Right atrium auricular region (tissue), 2 donors: Measurements from ENCODE around the gene OR52R1. TPM values are rescaled to one million over a fixed set of nuclear protein-coding genes. Genes with fewer than 3 reads are reported as not detected.

ENCODE experiments used
- DNase-seq: peaks from one replicate; pipeline ENCODE4 v3.0.0-alpha.2; 2019; ENCODE audit warnings: low spot score
- H3K27ac ChIP-seq, 2 donors: fragments of 200-600 bp; sonication (generic); 1 replicate in 1 of 2; 2 replicates in 1 of 2; pipeline ENCODE4 v1.5.1; 2016 to 2019
- H3K27me3 ChIP-seq, 2 donors: fragments of 200-600 bp; sonication (generic); one replicate each; pipeline versions ENCODE4 v1.5.1 to v1.6.0; 2017 to 2019
- H3K36me3 ChIP-seq: fragments of 200-600 bp; sonication (generic); one replicate; pipeline ENCODE4 v1.5.1; 2016
- H3K4me1 ChIP-seq, 2 donors: fragments of 200-600 bp; sonication (generic); one replicate each; pipeline versions ENCODE4 v1.5.1 to v1.6.0; 2017 to 2019
- H3K4me3 ChIP-seq, 2 donors: fragments of 200-600 bp; sonication (generic); 1 replicate in 1 of 2; 2 replicates in 1 of 2; pipeline ENCODE4 v1.5.1; 2017 to 2019; ENCODE audit warnings: mild to moderate bottlenecking in 1 of 2, moderate library complexity in 1 of 2
- H3K9me3 ChIP-seq, 2 donors: fragments of 200-600 bp; sonication (generic); one replicate each; pipeline ENCODE4 v1.5.1; 2019
- total RNA-seq, 2 donors: library from RNA; depleted of rRNA; stranded (reverse); fragments of >200 nt; gene quantifications; one replicate each; pipeline ENCODE4 v1.1.0, GENCODE V29; 2016
- TF ChIP-seq, protein P1 (sequence below), 2 donors: fragments of 200-600 bp; sonication (generic); IDR thresholded peaks; one replicate each; pipeline ENCODE4 v1.5.1; 2019; ENCODE audit warnings: antibody characterized with exemption in 2 of 2

Gene OR52R1
- total RNA-seq: not detected

DNA sequence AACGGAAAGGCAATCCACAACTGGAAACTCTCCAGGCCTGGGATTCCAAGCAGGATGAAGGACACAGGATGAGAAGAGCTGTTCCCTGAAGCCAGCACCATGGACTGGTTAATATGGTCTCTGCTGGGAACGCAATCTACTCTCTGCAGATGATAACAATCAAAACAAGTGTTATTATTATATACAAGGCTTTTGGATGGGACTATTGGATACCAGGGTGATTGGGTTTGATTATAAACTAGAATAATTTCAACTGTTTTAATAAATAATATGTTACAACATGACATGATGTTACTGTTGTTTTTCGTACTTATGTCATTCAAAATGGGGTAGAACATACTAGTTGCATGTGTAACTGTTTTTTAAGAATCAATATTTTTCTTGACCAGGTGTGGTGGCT lies at the start of gene OR52R1:
TSS of gene OR52R1 (minus strand) at position 101 of the 400 bp plus-strand sequence. CDS start at position 101, 0 bp downstream.
- TF ChIP-seq, protein P1, sequence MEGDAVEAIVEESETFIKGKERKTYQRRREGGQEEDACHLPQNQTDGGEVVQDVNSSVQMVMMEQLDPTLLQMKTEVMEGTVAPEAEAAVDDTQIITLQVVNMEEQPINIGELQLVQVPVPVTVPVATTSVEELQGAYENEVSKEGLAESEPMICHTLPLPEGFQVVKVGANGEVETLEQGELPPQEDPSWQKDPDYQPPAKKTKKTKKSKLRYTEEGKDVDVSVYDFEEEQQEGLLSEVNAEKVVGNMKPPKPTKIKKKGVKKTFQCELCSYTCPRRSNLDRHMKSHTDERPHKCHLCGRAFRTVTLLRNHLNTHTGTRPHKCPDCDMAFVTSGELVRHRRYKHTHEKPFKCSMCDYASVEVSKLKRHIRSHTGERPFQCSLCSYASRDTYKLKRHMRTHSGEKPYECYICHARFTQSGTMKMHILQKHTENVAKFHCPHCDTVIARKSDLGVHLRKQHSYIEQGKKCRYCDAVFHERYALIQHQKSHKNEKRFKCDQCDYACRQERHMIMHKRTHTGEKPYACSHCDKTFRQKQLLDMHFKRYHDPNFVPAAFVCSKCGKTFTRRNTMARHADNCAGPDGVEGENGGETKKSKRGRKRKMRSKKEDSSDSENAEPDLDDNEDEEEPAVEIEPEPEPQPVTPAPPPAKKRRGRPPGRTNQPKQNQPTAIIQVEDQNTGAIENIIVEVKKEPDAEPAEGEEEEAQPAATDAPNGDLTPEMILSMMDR (IDR thresholded peaks at IDR 0.05): no peak
- Histone ChIP-seq H3K4me3 (no peak within 1 kb of the TSS), H3K4me1 (peaks cover 0 to 2% of the 10 kb centered on the region in 2 donors), H3K36me3 (no peaks in the 10 kb centered on the region), H3K27me3 (no peaks in the 10 kb centered on the region), H3K27ac (no peak within 1 kb of the TSS), H3K9me3 (no peaks in the 10 kb centered on the region)
- DNase-seq: no peak

DNA sequence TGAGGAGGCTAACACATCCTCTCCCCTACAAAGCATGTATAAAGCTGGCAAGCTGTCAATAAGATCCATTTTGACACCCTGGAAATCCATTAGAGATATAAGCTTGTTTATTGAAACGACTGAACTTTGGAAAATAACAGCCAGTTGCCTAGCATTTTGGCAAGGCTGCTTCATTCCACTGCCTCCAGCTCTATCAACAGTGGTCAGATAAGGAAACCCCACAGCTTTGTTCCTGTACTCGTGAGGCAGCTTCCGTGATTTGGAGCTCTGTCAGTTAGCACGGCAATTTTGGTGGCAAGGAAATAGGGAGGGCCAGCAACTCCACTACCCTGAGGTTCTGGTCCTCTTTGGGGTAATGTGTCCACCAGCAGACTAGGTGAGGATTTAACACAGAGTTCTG lies 46.9 kb upstream of the OR52R1 start:
- TF ChIP-seq, protein P1 (IDR thresholded peaks at IDR 0.05): no peak
- H3K4me3 ChIP-seq: no peak overlapping the region
- H3K9me3 ChIP-seq: no peaks in the 10 kb centered on the region
- DNase-seq: no peak
- H3K4me1 ChIP-seq: no peaks in the 10 kb centered on the region
- H3K27me3 ChIP-seq: no peaks in the 10 kb centered on the region
- H3K27ac ChIP-seq: peak overlapping the region in 1 of 2 donors; percentile 19
- no peaks in the 10 kb centered on the region for H3K36me3 ChIP-seq

DNA sequence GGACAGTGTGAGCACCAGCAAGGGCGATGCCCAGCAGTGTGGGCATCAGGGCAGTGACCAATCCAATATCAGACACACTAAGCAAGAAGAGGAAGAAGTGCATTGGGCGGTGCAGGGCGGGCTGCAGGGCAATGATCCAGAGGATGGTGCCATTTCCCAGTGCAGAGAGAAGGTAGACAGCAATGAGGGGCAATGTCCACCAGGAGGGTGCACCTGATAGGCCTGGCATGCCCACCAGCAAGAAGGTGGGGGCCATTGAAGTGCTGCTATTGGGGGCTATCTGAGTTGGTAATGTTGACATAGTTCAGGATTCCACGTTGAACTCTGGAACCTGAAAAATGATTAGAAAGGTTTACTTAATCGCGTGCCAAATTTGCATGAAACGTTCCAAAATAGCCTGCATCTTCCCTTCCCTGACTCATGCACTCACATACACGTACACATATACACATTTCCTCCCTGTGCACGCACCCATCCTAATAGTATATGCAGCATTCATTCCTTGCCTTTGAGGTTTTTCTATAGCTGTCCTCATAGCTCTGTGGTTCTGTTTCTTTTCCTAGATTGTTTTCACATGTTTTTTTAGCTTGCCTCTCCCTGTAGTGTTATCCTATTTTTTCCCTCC lies 44.8 kb upstream of the OR52R1 start, which contains the start of gene OR51S1:
TSS of gene OR51S1 (minus strand) at position 301 of the 625 bp plus-strand sequence. CDS start at position 301, 0 bp downstream.
- H3K9me3 ChIP-seq: no peaks in the 10 kb centered on the region
- DNase-seq: no peak
- no peaks in the 10 kb centered on the region for H3K27me3 ChIP-seq
- no peaks in the 10 kb centered on the region for H3K36me3 ChIP-seq
- no peak within 1 kb of the TSS for H3K27ac ChIP-seq
- H3K4me3 ChIP-seq: no peak within 1 kb of the TSS
- TF ChIP-seq, protein P1 (IDR thresholded peaks at IDR 0.05): no peak
- H3K4me1 ChIP-seq: no peaks in the 10 kb centered on the region

DNA sequence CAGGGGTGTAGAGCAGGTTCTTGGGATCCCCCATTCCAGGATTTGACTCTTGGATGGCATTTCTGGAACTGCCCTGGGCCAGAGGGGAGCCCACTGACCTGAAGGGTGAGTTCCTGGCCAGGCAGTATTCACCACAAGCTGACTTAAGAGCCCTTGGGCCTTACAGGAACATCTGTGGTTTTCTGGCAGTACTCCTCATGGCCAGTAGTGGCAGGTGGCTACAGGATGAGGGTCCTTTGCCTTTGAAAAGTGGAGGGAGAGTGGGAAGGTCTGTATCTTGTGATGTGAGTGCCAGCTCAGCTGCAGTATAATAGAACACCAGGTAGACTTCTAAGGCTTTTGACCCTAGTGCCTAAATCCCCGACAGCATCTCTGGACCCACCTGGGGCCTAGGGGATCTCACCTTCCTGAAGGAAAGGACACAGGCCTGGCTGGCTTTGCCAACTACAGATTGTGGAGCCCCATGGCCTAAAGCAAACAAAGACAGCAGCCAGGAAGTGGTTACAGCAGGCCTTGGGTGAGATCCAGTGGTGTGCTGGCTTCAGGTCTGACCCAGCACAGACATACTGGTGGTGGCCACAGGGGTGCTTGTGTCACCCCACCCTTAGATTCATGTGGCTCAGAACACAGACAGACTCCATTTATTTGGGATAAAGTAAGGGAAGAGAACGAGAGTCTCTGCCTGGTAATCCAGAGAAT lies 35.8 kb upstream of the OR52R1 start:
- no peaks in the 10 kb centered on the region for H3K4me1 ChIP-seq
- no peak overlapping the region for H3K4me3 ChIP-seq
- TF ChIP-seq, protein P1 (IDR thresholded peaks at IDR 0.05): no peak
- no peaks in the 10 kb centered on the region for H3K36me3 ChIP-seq
- no peak overlapping the region for H3K27ac ChIP-seq
- DNase-seq: no peak
- H3K9me3 ChIP-seq: no peaks in the 10 kb centered on the region
- no peaks in the 10 kb centered on the region for H3K27me3 ChIP-seq

DNA sequence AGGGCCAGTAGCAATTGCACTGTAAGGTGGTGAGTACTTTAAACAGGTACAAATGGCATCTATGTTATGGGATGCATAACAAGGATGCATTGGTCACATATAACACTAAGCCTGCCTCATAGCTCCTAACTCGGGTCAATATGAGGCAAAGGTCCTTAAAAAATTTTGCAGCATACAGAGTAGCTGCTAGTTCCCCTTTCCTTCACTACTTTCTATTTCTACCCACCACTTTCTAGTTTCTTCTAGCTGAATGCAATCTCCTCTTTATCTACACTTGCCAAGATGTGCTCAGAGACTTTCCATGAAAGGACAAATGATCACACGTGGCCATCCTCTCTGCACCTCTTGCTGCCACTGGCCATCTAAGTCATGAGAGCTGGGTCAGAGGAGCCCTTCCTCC lies 26.7 kb upstream of the OR52R1 start:
- no peaks in the 10 kb centered on the region for H3K36me3 ChIP-seq
- TF ChIP-seq, protein P1 (IDR thresholded peaks at IDR 0.05): no peak
- H3K27me3 ChIP-seq: no peaks in the 10 kb centered on the region
- H3K9me3 ChIP-seq: no peaks in the 10 kb centered on the region
- no peak overlapping the region for H3K4me3 ChIP-seq
- no peak overlapping the region for H3K27ac ChIP-seq
- DNase-seq: no peak
- H3K4me1 ChIP-seq: no peaks in the 10 kb centered on the region
